ENCODE results near the gene C1GALT1C1.
A peak's percentile ranks its signal among the peaks of the same experiment; 100 is the strongest.

Gene C1GALT1C1

DNA sequence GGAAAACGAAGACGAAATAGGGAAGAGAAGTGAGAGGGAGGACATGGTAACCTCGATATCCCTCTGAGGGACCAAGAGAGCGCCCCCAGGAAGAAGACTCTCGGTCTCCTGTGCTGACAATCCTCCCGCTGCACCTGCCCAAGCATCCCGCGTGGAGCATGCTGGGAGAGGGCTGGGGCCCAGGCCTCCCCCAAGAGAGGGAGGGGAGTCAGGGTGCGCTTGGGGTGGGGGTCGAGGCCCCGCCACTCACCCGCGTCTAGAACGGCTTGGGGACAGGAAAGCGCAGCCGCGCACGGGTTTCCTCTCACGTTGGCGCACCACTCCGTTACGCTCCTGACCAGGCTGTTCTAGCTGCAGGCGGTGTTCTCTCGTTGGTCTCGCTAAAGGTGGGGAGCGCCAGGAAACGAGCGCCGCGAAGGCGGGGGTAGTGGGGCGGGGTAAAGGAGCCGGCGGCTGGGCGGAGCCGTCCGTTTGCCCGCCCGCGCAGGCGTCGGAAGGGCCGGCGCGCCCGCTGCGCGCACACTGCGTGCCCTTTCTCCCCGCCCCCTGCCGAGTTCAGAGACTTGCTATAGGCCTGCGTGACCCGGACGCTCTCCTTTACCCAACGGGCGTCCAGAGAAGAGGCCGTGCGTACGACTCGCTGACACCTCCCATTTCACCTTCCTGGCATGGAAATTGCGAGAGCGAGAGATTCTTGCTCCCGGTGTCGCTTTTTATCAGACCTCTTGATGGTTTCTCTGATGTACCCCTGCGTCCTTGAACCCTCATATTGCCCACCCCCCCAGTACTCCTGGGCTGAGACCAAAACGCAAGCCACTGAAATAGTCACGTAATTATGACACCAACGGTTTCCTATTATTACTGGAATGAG, at the start of gene C1GALT1C1:
TSS of gene C1GALT1C1 (minus strand) at position 388 of the 871 bp plus-strand sequence. CDS start 2,888 bp downstream, outside the sequence.
- TF ChIP-seq, protein P1, sequence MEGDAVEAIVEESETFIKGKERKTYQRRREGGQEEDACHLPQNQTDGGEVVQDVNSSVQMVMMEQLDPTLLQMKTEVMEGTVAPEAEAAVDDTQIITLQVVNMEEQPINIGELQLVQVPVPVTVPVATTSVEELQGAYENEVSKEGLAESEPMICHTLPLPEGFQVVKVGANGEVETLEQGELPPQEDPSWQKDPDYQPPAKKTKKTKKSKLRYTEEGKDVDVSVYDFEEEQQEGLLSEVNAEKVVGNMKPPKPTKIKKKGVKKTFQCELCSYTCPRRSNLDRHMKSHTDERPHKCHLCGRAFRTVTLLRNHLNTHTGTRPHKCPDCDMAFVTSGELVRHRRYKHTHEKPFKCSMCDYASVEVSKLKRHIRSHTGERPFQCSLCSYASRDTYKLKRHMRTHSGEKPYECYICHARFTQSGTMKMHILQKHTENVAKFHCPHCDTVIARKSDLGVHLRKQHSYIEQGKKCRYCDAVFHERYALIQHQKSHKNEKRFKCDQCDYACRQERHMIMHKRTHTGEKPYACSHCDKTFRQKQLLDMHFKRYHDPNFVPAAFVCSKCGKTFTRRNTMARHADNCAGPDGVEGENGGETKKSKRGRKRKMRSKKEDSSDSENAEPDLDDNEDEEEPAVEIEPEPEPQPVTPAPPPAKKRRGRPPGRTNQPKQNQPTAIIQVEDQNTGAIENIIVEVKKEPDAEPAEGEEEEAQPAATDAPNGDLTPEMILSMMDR (IDR thresholded peaks at IDR 0.05; ENCODE audit: low read depth, low read length), result no peak
- Histone ChIP-seq H3K9me3 (ENCODE audit: severe bottlenecking) (no peaks in the 10 kb centered on the region), H3K27ac (peak within 1 kb of the TSS; percentile 75)

DNA sequence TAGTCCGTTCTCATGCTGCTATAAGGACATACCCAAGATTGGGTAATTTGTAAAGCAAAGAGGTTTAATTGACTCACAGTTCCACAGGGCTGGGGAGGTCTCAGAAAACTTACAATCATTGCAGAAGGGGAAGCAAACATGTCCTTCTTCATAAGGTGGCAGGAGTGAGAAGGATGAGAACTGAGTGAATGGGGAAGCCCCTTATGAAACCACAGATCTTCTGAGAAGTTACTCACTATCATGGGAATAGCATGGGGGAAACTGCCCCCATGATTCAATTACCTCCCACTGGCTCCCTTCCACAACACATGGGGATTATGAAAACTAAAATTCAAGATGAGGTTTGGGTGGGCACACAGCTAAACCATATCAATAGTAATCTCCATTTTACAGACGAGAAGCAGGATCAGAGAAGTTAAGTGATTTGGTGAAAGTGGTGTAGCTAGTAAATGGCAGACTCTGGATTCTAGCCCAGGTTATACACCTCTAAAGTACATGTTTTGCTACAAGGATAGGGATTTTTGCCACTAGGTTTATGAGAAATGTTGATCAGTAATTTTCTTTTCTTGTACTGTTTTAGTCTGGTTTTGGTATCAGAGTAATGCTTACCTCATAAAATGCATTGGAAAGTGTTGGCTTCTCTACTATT, 47.3 kb upstream of the C1GALT1C1 start:
- Histone ChIP-seq H3K27ac (no peak overlapping the region), H3K36me3 (no peaks in the 10 kb centered on the region), H3K9me3 (ENCODE audit: severe bottlenecking) (no peaks in the 10 kb centered on the region), H3K27me3 (ENCODE audit: insufficient read depth, low read depth, severe bottlenecking) (peaks cover 3% of the 10 kb centered on the region), H3K4me3 (ENCODE audit: low read depth, low read length) (no peak overlapping the region)
- no peak for DNase-seq
- TF ChIP-seq, protein P1 (IDR thresholded peaks at IDR 0.05; ENCODE audit: low read depth, low read length), result no peak

More for the DNA sequence above, at the start of gene C1GALT1C1:
- Histone ChIP-seq H3K27me3 (ENCODE audit: insufficient read depth, low read depth, severe bottlenecking) (no peaks in the 10 kb centered on the region), H3K36me3 (no peaks in the 10 kb centered on the region), H3K4me3 (ENCODE audit: low read depth, low read length) (peak within 1 kb of the TSS; percentile 65)
- DNase-seq, result peak; percentile 92

DNA sequence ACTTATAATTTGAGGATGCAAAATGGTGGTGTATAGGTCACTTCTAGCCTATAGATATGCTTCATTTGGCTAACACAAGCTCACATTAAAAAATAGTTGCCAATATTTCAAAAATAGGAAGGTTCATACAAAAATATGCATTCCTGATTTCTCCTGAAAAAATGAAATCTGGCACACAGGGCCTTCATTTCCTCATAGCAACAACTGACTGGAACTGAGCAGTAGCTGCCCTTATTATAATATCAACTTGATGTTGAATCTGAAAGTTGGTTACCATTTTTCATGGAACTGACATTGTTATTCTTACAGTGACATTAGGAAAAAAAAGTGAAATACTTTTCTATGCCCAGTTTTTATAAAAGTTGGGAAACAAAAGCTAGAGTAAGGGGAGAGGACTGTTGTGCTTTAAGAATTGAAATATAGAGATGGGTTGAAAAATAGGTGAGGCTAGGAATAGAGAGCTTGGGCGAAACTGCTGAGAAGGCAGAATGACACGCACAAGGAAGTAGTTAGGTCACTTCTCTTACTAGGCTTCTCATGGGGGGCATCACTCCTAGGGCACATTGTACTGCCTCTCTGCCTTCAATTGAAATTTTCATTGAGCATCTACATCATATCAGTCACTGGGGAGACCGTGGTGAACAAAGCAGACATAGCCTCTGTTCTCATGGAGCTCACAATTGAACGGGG, 43.1 kb upstream of the C1GALT1C1 start:
- H3K27me3 ChIP-seq (ENCODE audit: insufficient read depth, low read depth, severe bottlenecking), result peaks cover 3% of the 10 kb centered on the region
- H3K36me3 ChIP-seq, result no peaks in the 10 kb centered on the region
- TF ChIP-seq, protein P1 (IDR thresholded peaks at IDR 0.05; ENCODE audit: low read depth, low read length), result no peak
- H3K9me3 ChIP-seq (ENCODE audit: severe bottlenecking), result no peaks in the 10 kb centered on the region
- DNase-seq, result no peak
- H3K27ac ChIP-seq, result no peak overlapping the region
- H3K4me3 ChIP-seq (ENCODE audit: low read depth, low read length), result no peak overlapping the region

DNA sequence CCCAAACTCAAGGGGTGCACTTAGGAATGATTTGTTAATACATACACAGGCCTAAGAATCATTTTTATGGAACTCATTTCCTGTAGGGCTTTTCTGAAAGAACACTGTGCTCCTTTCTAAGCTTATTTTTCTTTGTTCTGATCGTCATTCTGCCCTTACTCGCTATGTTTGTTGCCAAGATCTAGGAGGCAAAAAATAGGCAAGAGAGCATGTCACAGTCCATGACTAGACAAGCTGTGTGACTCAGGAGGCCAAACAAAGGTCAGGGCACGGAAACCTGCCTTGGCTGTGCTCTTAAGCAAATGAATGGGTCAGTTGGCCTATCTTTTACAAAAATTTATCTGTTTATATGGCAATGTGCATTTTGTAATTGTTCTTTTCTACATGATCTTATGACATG, 42.5 kb upstream of the C1GALT1C1 start:
- TF ChIP-seq, protein P1 (IDR thresholded peaks at IDR 0.05; ENCODE audit: low read depth, low read length), result no peak
- no peak overlapping the region for H3K27ac ChIP-seq
- no peak overlapping the region for H3K4me3 ChIP-seq (ENCODE audit: low read depth, low read length)
- H3K36me3 ChIP-seq, result no peaks in the 10 kb centered on the region
- peaks cover 3% of the 10 kb centered on the region for H3K27me3 ChIP-seq (ENCODE audit: insufficient read depth, low read depth, severe bottlenecking)
- DNase-seq, result no peak
- H3K9me3 ChIP-seq (ENCODE audit: severe bottlenecking), result no peaks in the 10 kb centered on the region

DNA sequence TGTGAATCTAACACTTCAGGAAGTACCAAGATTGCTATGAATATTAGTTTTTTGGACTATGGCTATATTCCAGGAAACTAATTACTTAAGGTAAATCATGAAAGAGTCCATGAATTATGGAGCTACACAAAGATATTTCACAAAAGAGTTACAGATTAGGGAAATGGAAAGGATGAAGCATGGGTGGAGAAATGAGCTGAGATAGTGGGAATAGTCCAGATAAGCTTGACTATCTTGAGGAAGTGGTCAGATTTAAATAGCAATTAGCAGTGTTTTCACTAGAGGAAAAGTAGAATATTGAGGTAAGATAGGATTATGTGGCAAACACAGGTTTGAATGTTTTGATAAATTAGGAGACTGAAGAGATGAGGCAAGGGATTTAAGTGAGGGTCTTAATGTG, 42.1 kb upstream of the C1GALT1C1 start:
- no peaks in the 10 kb centered on the region for H3K9me3 ChIP-seq (ENCODE audit: severe bottlenecking)
- no peak overlapping the region for H3K4me3 ChIP-seq (ENCODE audit: low read depth, low read length)
- TF ChIP-seq, protein P1 (IDR thresholded peaks at IDR 0.05; ENCODE audit: low read depth, low read length), result no peak
- DNase-seq, result no peak
- peaks cover 3% of the 10 kb centered on the region for H3K27me3 ChIP-seq (ENCODE audit: insufficient read depth, low read depth, severe bottlenecking)
- no peaks in the 10 kb centered on the region for H3K36me3 ChIP-seq
- H3K27ac ChIP-seq, result no peak overlapping the region

Data from WERI-Rb-1 (cell line).